ENCODE results near the gene APOC4.
"Not testable (repeated sequence)": the region's sequence is repeated elsewhere in the genome, so short reads cannot be mapped to it uniquely, and the experiment has no call there.

Gene APOC4

GRCh38 chr19:44905437-44906160 lies 36.4 kb upstream of the APOC4 start, which contains the start of gene APOE:
Gene APOE (plus strand): TSS chr19:44905796. CDS start chr19:44906625, 829 bp downstream.
- Histone ChIP-seq H3K27ac (ENCODE audit: low read depth, low read length) (peak within 1 kb of the TSS; percentile 65), H3K27me3 (ENCODE audit: control insufficient read depth, insufficient read depth, low read length) (no peaks in the 10 kb centered on the region), H3K9me3 (ENCODE audit: control insufficient read depth, insufficient read depth, low read depth, low read length) (no peaks in the 10 kb centered on the region), H3K4me3 (ENCODE audit: low read depth, low read length) (peak within 1 kb of the TSS; percentile 95), H3K4me1 (ENCODE audit: control insufficient read depth, insufficient read depth, low read length) (peaks cover 10% of the 10 kb centered on the region; the same call in 1 of the 2 replicates), H3K36me3 (ENCODE audit: control insufficient read depth, insufficient read depth, low read length) (peaks cover 51% of the 10 kb centered on the region), H3K9ac (ENCODE audit: low read length) (peak within 1 kb of the TSS; percentile 92)

- H3K36me3 ChIP-seq (ENCODE audit: control insufficient read depth, insufficient read depth, low read length) = peaks cover 31% of the 10 kb centered on the region
- H3K9ac ChIP-seq (ENCODE audit: low read length) = no peak overlapping the region
- H3K27ac ChIP-seq (ENCODE audit: low read depth, low read length) = no peak overlapping the region
- H3K4me3 ChIP-seq (ENCODE audit: low read depth, low read length) = no peak overlapping the region
- H3K27me3 ChIP-seq (ENCODE audit: control insufficient read depth, insufficient read depth, low read length) = no peaks in the 10 kb centered on the region
- H3K9me3 ChIP-seq (ENCODE audit: control insufficient read depth, insufficient read depth, low read depth, low read length) = no peaks in the 10 kb centered on the region
- H3K4me1 ChIP-seq (ENCODE audit: control insufficient read depth, insufficient read depth, low read length) = peaks cover 19% of the 10 kb centered on the region
These were observed 34.4 kb upstream of the APOC4 start for GRCh38 chr19:44907613-44908012.

GRCh38 chr19:44908074-44908835 lies 33.8 kb upstream of the APOC4 start:
- H3K4me1 ChIP-seq (ENCODE audit: control insufficient read depth, insufficient read depth, low read length) = peaks cover 23% of the 10 kb centered on the region
- no peak overlapping the region for H3K4me3 ChIP-seq (ENCODE audit: low read depth, low read length)
- H3K27me3 ChIP-seq (ENCODE audit: control insufficient read depth, insufficient read depth, low read length) = no peaks in the 10 kb centered on the region
- no peaks in the 10 kb centered on the region for H3K9me3 ChIP-seq (ENCODE audit: control insufficient read depth, insufficient read depth, low read depth, low read length)
- no peak overlapping the region for H3K27ac ChIP-seq (ENCODE audit: low read depth, low read length)
- peaks cover 27% of the 10 kb centered on the region for H3K36me3 ChIP-seq (ENCODE audit: control insufficient read depth, insufficient read depth, low read length)
- H3K9ac ChIP-seq (ENCODE audit: low read length) = no peak overlapping the region

- Histone ChIP-seq H3K27ac (ENCODE audit: low read depth, low read length) (no peak overlapping the region), H3K4me3 (ENCODE audit: low read depth, low read length) (no peak overlapping the region), H3K4me1 (ENCODE audit: control insufficient read depth, insufficient read depth, low read length) (peaks cover 27% of the 10 kb centered on the region), H3K9me3 (ENCODE audit: control insufficient read depth, insufficient read depth, low read depth, low read length) (no peaks in the 10 kb centered on the region), H3K27me3 (ENCODE audit: control insufficient read depth, insufficient read depth, low read length) (no peaks in the 10 kb centered on the region), H3K9ac (ENCODE audit: low read length) (no peak overlapping the region), H3K36me3 (ENCODE audit: control insufficient read depth, insufficient read depth, low read length) (peaks cover 27% of the 10 kb centered on the region)
These were observed 33.2 kb upstream of the APOC4 start for GRCh38 chr19:44908836-44909261.

- Histone ChIP-seq H3K4me3 (ENCODE audit: low read depth, low read length) (no peak overlapping the region), H3K36me3 (ENCODE audit: control insufficient read depth, insufficient read depth, low read length) (peaks cover 27% of the 10 kb centered on the region), H3K27ac (ENCODE audit: low read depth, low read length) (no peak overlapping the region), H3K4me1 (ENCODE audit: control insufficient read depth, insufficient read depth, low read length) (peaks cover 29% of the 10 kb centered on the region), H3K9ac (ENCODE audit: low read length) (no peak overlapping the region), H3K27me3 (ENCODE audit: control insufficient read depth, insufficient read depth, low read length) (no peaks in the 10 kb centered on the region), H3K9me3 (ENCODE audit: control insufficient read depth, insufficient read depth, low read depth, low read length) (no peaks in the 10 kb centered on the region)
These were observed 32.3 kb upstream of the APOC4 start for GRCh38 chr19:44909775-44910174.

- H3K9ac ChIP-seq (ENCODE audit: low read length); H3K27ac ChIP-seq (ENCODE audit: low read depth, low read length); H3K9me3 ChIP-seq (ENCODE audit: control insufficient read depth, insufficient read depth, low read depth, low read length); H3K4me3 ChIP-seq (ENCODE audit: low read depth, low read length); H3K27me3 ChIP-seq (ENCODE audit: control insufficient read depth, insufficient read depth, low read length): not testable (repeated sequence)
- Histone ChIP-seq H3K4me1 (ENCODE audit: control insufficient read depth, insufficient read depth, low read length) (peaks cover 27% of the 10 kb centered on the region), H3K36me3 (ENCODE audit: control insufficient read depth, insufficient read depth, low read length) (peaks cover 27% of the 10 kb centered on the region)
These were observed 30.1 kb upstream of the APOC4 start for GRCh38 chr19:44911896-44912295.

GRCh38 chr19:44912854-44913253 lies 29.2 kb upstream of the APOC4 start:
- no peaks in the 10 kb centered on the region for H3K9me3 ChIP-seq (ENCODE audit: control insufficient read depth, insufficient read depth, low read depth, low read length)
- peaks cover 27% of the 10 kb centered on the region for H3K4me1 ChIP-seq (ENCODE audit: control insufficient read depth, insufficient read depth, low read length)

GRCh38 chr19:44913512-44914432 lies 28.3 kb upstream of the APOC4 start:
- Histone ChIP-seq H3K4me3 (ENCODE audit: low read depth, low read length) (peak overlapping the region; percentile 74), H3K9ac (ENCODE audit: low read length) (peak overlapping the region; percentile 78), H3K4me1 (ENCODE audit: control insufficient read depth, insufficient read depth, low read length) (peaks cover 27% of the 10 kb centered on the region), H3K36me3 (ENCODE audit: control insufficient read depth, insufficient read depth, low read length) (peaks cover 12% of the 10 kb centered on the region)
- H3K27me3 ChIP-seq (ENCODE audit: control insufficient read depth, insufficient read depth, low read length); H3K9me3 ChIP-seq (ENCODE audit: control insufficient read depth, insufficient read depth, low read depth, low read length); H3K27ac ChIP-seq (ENCODE audit: low read depth, low read length): not testable (repeated sequence)

More at GRCh38 chr19:44912854-44913253, 29.2 kb upstream of the APOC4 start:
- no peak overlapping the region for H3K4me3 ChIP-seq (ENCODE audit: low read depth, low read length)
- no peak overlapping the region for H3K9ac ChIP-seq (ENCODE audit: low read length)
- no peak overlapping the region for H3K27ac ChIP-seq (ENCODE audit: low read depth, low read length)
- H3K36me3 ChIP-seq (ENCODE audit: control insufficient read depth, insufficient read depth, low read length) = peaks cover 18% of the 10 kb centered on the region
- H3K27me3 ChIP-seq (ENCODE audit: control insufficient read depth, insufficient read depth, low read length) = no peaks in the 10 kb centered on the region

GRCh38 chr19:44914433-44915206 lies 27.4 kb upstream of the APOC4 start, which contains the start of gene APOC1:
Gene APOC1 (plus strand): TSS chr19:44914608. CDS start chr19:44914892, 284 bp downstream.
- Histone ChIP-seq H3K27ac (ENCODE audit: low read depth, low read length) (peak within 1 kb of the TSS; percentile 75), H3K9ac (ENCODE audit: low read length) (peak within 1 kb of the TSS; percentile 78), H3K4me3 (ENCODE audit: low read depth, low read length) (peak within 1 kb of the TSS; percentile 74), H3K4me1 (ENCODE audit: control insufficient read depth, insufficient read depth, low read length) (peaks cover 27% of the 10 kb centered on the region)
- not testable (repeated sequence) for H3K36me3 ChIP-seq (ENCODE audit: control insufficient read depth, insufficient read depth, low read length); H3K9me3 ChIP-seq (ENCODE audit: control insufficient read depth, insufficient read depth, low read depth, low read length); H3K27me3 ChIP-seq (ENCODE audit: control insufficient read depth, insufficient read depth, low read length)

GRCh38 chr19:44924243-44924725 lies 17.8 kb upstream of the APOC4 start:
- Histone ChIP-seq H3K9ac (ENCODE audit: low read length) (no peak overlapping the region), H3K27me3 (ENCODE audit: control insufficient read depth, insufficient read depth, low read length) (no peaks in the 10 kb centered on the region), H3K36me3 (ENCODE audit: control insufficient read depth, insufficient read depth, low read length) (no peaks in the 10 kb centered on the region), H3K4me1 (ENCODE audit: control insufficient read depth, insufficient read depth, low read length) (peaks cover 11% of the 10 kb centered on the region), H3K4me3 (ENCODE audit: low read depth, low read length) (no peak overlapping the region), H3K9me3 (ENCODE audit: control insufficient read depth, insufficient read depth, low read depth, low read length) (no peaks in the 10 kb centered on the region), H3K27ac (ENCODE audit: low read depth, low read length) (no peak overlapping the region)

Data from HUES6 (cell line).